GM13977 (cell line): ENCODE results near the gene ZNF670.

Experiments used
- DNase-seq: peaks from one replicate; pipeline ENCODE4 v3.0.0; 2012; ENCODE audit warnings: low spot score
- in situ Hi-C: fragments of 300-500 bp; cut with MboI; formaldehyde crosslinking; loops from one replicate; pipeline ENCODE4 v1.12.0; 2022; ENCODE audit warnings: low sequenced_read_pairs, low pct_unique_long_range_greater_than_20kb, mixed read lengths, inconsistent platforms; ENCODE audit not compliant: unreplicated experiment
- TF ChIP-seq, protein P1 (sequence below): IDR thresholded peaks from 2 replicates; pipeline ENCODE4 v1.5.1; 2012; ENCODE audit warnings: mild to moderate bottlenecking, control low read depth; ENCODE audit not compliant: insufficient read depth; ENCODE audit errors: extremely low read depth, missing control alignments

The ZNF670 gene

GRCh38 chr1:247111700-247112478, 33.3 kb upstream of the ZNF670 start:
- TF ChIP-seq, protein P1, sequence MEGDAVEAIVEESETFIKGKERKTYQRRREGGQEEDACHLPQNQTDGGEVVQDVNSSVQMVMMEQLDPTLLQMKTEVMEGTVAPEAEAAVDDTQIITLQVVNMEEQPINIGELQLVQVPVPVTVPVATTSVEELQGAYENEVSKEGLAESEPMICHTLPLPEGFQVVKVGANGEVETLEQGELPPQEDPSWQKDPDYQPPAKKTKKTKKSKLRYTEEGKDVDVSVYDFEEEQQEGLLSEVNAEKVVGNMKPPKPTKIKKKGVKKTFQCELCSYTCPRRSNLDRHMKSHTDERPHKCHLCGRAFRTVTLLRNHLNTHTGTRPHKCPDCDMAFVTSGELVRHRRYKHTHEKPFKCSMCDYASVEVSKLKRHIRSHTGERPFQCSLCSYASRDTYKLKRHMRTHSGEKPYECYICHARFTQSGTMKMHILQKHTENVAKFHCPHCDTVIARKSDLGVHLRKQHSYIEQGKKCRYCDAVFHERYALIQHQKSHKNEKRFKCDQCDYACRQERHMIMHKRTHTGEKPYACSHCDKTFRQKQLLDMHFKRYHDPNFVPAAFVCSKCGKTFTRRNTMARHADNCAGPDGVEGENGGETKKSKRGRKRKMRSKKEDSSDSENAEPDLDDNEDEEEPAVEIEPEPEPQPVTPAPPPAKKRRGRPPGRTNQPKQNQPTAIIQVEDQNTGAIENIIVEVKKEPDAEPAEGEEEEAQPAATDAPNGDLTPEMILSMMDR, result no peak
- peak; percentile 68 for DNase-seq
- in situ Hi-C loops, result no loop called here

DNA sequence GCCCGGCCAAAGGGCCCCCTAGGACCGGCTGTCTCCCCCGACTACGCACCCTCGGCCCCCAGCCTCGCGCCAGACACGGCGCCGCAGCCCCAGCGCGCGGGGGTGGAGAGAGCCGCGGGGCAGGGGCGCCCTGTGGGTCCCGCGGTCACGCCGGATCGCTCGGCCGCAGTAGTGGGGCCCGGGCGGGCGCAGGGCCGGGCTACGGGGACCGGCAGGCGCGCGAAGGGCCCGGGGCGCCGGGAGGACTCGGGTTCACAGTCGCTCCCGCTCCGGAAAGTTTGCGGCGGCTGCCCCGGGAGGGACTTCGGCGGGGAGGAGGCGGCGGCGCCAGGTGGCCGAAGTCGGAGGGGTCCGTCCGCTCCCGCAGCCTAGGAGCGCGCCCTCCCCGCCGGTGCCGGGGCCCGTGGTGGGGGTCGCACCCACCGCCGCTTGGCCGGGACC, 32.7 kb upstream of the ZNF670 start:
- DNase-seq, result peak; percentile 65
- TF ChIP-seq, protein P1, result no peak
- in situ Hi-C loops, result no loop called here

DNA sequence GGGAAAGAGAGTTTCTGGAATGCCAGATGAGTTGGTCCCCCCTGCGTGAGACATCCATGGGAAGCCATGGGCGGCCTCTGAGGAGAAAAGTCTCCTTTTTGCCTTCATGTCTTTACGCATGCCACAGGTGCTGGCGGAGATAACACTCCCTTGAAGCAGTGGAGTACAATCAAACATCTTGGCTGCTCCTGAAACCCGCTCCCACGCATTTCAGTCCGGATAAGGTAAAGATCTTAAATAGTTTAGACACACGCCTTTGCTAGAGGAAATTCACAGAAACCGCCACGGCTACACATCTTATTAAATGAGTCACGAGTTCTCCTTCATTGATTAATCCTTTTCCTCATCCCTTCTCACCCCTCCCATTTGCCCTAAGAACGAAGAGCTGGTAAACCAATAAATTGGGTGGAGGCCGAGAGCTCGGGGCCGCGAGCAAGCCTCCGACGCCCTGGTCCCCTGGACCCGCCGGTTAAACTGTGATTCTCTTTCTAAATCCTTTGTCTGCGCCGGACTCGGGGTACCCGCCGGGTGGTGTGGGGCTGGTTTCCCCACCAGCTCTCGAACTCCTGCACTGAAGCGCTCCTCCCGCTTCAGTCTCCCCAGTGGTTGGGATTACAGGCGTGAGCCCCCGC, 32.1 kb upstream of the ZNF670 start:
- TF ChIP-seq, protein P1, result no peak

GRCh38 chr1:247107694-247108093, 29.1 kb upstream of the ZNF670 start:
- no peak for DNase-seq
- TF ChIP-seq, protein P1, result no peak
- in situ Hi-C loops, result no loop called here

More for the DNA sequence above, 32.1 kb upstream of the ZNF670 start:
- peak; percentile 40 for DNase-seq
- in situ Hi-C loops, result no loop called here

GRCh38 chr1:247105966-247106365, 27.4 kb upstream of the ZNF670 start:
- no peak for DNase-seq
- TF ChIP-seq, protein P1, result no peak
- in situ Hi-C loops, result no loop called here

DNA sequence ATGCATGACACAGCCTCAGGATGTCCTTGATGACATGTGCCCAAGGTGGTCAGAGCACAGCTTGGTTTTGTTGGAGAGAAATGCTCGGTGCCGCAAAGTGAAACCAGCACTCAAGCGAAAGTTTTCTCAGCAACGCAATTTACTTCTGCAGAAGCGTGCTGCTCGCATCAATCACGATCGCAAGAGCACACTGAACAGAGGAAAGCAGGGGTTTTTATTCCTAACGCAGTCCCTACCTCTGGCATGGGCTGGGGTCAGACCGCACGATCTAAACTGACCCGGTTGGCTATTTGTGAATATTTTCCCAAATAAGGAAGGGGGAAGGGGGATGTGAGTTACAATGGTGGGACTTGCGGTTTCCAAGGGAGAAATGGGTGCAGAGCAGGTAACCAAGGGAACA, 26.4 kb upstream of the ZNF670 start:
- no peak for DNase-seq
- TF ChIP-seq, protein P1, result no peak
- in situ Hi-C loops, result no loop called here
